ENCODE results near the gene CBR4. TPM values are rescaled to one million over a fixed set of nuclear protein-coding genes. Genes with fewer than 3 reads are reported as not detected.

Gene CBR4
- total RNA-seq, 6 experiments from 2014 or later = 8.3 to 10.4 (median 9.8) TPM

DNA sequence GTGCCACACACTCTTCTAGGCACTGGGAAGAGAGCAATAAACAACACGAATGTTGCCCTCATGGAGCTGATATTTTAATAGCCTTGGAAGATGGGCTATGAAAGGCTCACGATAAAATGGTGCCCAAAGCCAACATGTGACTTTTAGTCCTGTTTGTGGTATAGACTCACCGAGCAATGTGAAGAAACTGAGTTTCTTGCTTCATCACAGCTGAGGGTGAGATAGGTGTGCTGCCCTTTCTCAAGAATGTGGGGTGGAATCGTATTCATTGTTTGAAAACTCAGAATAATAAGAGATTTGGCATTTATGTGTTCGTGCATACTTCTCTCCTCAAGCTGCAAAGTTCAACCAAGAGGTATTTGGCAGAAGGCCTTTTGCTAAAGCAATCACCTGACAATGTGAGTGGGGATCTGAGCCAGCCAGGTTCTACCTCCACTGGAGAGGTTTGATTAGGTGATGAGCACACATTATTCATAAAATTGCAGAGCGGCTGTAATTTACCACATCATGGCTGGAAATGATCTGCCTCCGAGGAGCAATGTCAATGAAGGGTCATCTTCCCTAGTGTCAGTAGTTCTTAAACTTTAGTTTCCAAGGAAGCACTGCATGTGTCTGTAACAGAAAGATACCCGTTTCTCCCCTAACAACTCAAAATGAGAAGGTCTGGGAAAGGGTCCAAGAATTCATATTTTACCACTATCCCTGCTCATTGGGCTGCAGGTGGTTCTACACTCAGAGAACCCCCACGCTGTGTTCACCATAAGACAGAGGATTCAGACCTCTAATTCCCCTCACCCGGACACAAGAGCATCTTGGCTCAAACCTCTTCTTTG lies 41.9 kb upstream of the CBR4 start:
- Mint-ChIP-seq H3K27me3 (ENCODE audit: insufficient read depth) (no peaks in the 10 kb centered on the region; the same call in 1 of the 2 replicates), H3K36me3 (ENCODE audit: low read depth) (no peaks in the 10 kb centered on the region), H3K27ac (no peak overlapping the region), H3K4me1 (ENCODE audit: low read depth) (no peaks in the 10 kb centered on the region), H3K9me3 (no peaks in the 10 kb centered on the region), H3K4me3 (no peak overlapping the region)
- TF ChIP-seq, protein P1, sequence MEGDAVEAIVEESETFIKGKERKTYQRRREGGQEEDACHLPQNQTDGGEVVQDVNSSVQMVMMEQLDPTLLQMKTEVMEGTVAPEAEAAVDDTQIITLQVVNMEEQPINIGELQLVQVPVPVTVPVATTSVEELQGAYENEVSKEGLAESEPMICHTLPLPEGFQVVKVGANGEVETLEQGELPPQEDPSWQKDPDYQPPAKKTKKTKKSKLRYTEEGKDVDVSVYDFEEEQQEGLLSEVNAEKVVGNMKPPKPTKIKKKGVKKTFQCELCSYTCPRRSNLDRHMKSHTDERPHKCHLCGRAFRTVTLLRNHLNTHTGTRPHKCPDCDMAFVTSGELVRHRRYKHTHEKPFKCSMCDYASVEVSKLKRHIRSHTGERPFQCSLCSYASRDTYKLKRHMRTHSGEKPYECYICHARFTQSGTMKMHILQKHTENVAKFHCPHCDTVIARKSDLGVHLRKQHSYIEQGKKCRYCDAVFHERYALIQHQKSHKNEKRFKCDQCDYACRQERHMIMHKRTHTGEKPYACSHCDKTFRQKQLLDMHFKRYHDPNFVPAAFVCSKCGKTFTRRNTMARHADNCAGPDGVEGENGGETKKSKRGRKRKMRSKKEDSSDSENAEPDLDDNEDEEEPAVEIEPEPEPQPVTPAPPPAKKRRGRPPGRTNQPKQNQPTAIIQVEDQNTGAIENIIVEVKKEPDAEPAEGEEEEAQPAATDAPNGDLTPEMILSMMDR (IDR thresholded peaks at IDR 0.05) = no peak
- no peak for DNase-seq

DNA sequence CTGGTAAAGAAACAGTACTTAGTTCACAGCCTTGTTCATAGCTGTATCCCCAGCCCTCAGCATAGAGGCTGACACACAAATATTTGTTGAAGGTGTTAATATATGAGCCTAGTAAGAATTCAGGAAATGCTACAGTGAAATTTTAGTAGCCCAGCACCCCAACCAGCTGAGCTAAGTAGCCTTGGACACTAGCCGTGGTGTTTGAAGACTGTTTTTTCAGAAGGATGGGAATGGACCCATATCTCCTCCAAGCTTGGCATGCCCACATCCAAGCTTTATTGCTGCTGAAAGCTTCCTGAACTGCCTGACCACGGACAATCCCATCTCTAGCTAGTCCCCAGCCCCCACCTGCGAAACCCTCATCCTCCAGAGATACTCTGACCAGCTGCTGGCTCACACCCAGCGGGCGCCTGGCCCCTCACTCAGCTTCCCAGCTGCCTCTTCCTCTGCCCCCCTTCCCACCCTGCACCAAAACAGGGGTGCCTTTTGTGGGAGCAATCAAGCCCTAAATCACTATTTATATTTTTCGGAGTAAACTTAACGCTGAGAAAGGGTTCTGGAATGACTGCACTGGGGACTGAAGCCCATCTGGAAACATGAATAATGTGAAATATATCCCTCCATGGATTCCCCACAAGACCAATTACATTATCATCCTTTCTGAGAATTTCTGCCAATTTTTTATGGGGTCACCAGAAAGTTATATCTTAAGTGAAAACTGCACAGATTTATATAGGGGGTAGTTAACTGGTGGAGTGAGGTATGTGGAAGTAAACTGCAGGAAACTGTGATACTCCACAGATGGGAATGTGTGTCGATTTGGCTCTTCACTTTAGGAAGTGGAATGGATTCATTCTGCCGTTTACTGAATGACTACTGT lies 41.1 kb upstream of the CBR4 start:
- no peaks in the 10 kb centered on the region; the same call in 1 of the 2 replicates for H3K27me3 Mint-ChIP-seq (ENCODE audit: insufficient read depth)
- no peak overlapping the region for H3K27ac Mint-ChIP-seq
- TF ChIP-seq, protein P1 (IDR thresholded peaks at IDR 0.05) = no peak
- H3K9me3 Mint-ChIP-seq = no peaks in the 10 kb centered on the region
- H3K4me1 Mint-ChIP-seq (ENCODE audit: low read depth) = no peaks in the 10 kb centered on the region
- no peak overlapping the region for H3K4me3 Mint-ChIP-seq
- no peak for DNase-seq
- H3K36me3 Mint-ChIP-seq (ENCODE audit: low read depth) = no peaks in the 10 kb centered on the region

DNA sequence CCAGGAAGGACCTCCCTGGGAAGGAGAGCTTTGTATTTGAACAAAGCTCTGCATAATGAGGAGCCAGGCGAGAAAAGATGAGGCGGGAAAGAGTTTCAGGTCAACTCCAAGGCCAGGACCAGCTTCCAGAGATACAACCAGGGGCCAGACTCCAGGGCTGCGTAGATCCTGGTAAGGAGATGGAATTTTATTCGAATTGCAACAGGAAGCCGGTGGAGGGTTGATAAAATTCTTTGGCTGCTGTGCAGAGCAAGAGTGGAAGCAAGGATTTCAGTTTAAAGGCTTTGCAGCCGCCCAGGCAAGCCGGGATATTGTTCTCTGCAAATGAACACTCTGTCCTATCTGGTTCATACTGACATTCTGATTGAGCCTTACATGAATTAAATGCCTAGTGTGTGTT lies 40.2 kb upstream of the CBR4 start:
- H3K9me3 Mint-ChIP-seq = no peaks in the 10 kb centered on the region
- H3K27me3 Mint-ChIP-seq (ENCODE audit: insufficient read depth) = no peaks in the 10 kb centered on the region; the same call in 1 of the 2 replicates
- no peak for DNase-seq
- H3K36me3 Mint-ChIP-seq (ENCODE audit: low read depth) = no peaks in the 10 kb centered on the region
- TF ChIP-seq, protein P1 (IDR thresholded peaks at IDR 0.05) = no peak
- no peak overlapping the region for H3K4me3 Mint-ChIP-seq
- H3K27ac Mint-ChIP-seq = no peak overlapping the region
- H3K4me1 Mint-ChIP-seq (ENCODE audit: low read depth) = no peaks in the 10 kb centered on the region

DNA sequence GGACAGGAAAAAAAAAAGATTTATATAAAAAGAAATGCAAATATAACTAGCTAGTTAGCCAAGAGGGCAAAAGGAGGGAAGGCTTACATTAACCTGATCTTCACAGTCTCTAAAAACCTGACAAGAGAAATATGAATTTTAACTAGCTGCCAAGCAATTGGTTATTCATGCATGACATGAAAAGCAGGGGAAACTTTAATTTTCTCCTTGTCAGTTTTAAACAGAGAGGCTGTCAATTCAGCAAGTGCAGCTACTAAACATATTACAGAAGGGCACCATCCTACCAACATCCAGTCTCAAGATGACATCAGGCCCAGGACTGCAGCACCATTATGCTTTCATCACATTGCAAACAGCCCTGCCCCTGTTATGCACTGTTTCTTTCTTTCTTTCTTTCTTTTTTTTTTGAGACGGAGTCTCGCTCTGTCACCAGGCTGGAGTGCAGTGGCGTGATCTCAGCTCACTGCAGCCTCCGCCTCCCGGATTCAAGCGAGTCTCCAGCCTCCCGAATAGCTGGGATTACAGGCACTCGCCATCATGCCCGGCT lies 38.9 kb upstream of the CBR4 start:
- Mint-ChIP-seq H3K4me3 (no peak overlapping the region), H3K9me3 (no peaks in the 10 kb centered on the region), H3K4me1 (ENCODE audit: low read depth) (no peaks in the 10 kb centered on the region), H3K27ac (no peak overlapping the region), H3K36me3 (ENCODE audit: low read depth) (no peaks in the 10 kb centered on the region), H3K27me3 (ENCODE audit: insufficient read depth) (no peaks in the 10 kb centered on the region; the same call in 1 of the 2 replicates)
- TF ChIP-seq, protein P1 (IDR thresholded peaks at IDR 0.05) = no peak
- no peak for DNase-seq

DNA sequence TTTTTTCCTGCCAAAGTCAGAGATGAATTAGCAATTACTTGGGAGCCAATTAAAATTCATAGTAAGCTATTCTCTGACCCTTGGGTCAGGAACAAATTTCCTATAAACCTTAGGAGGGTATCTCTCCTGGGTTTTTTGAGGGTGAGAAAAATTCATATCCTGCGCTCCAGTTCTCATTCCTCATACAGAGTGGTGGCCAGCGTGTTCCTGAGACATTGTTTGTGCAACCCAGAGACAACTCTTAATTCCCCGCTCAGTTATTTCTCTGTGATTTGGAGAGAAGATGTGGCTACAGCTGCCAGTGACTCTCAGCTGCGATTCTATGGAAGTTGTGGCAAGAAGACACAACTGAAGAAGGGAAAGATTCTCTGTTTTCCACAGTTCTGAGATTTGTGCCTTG lies 37.9 kb upstream of the CBR4 start:
- no peak for DNase-seq
- Mint-ChIP-seq H3K27ac (no peak overlapping the region), H3K9me3 (no peaks in the 10 kb centered on the region), H3K4me1 (ENCODE audit: low read depth) (no peaks in the 10 kb centered on the region; the same call in 1 of the 2 replicates), H3K27me3 (ENCODE audit: insufficient read depth) (no peaks in the 10 kb centered on the region; the same call in 1 of the 2 replicates), H3K4me3 (no peak overlapping the region), H3K36me3 (ENCODE audit: low read depth) (no peaks in the 10 kb centered on the region)
- TF ChIP-seq, protein P1 (IDR thresholded peaks at IDR 0.05) = no peak
